Fibroblast of skin of scalp (primary cell): ENCODE measurements around the gene MGP.
A peak's percentile ranks its signal among the peaks of the same experiment; 100 is the strongest.

Experiments used
- DNase-seq: peaks from one replicate; pipeline ENCODE4 v3.0.0-alpha.2; 2013

MGP gene

DNA sequence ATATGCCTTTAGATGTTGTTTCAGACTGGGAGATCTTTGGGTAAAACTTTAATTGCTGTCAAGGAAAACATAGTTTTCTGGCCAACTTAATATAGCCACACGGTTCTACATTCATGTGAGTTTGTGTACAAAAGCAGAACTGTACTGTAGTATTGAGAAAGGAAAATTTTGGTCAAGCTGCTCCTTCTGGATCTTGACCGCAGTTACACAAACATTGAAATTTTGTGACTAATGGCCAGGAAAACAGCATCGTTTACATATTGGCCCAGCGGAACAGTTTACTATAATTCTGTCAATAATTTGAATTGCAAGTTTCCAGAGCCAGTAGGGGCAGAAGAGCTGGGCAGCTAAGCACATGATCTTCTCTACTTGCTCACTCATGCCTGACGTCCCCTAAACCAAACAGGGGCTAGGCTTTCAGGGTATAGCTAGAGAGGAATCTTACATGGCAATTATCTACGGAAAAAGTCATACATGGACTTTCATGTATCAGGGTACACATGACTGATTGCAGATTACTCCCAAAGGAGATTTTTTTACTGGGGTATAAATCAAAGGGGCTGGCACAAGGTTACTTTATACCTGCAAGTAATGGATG is 31.0 kb downstream of the MGP start:
- no peak for DNase-seq

DNA sequence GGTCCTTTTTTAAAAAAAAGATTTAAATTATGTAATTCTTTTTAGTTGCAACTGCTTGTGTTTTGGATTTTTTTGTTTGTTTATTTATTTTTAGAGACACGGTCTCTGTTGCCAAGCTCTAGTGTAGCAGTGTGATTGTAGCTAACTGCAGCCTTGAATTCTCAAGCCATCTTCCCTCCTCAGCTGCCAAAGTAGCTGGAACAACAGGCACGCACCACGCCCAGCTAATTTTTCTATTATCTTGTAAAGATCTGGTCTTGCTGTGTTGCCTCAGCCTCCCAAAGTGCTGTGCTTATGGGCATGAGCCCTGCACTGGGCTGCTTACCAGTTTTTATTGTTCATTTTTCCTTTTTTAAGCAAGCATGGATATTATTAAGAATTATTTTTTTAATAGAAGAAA is 31.7 kb downstream of the MGP start:
- no peak for DNase-seq

- DNase-seq, result no peak
These were observed 32.8 kb downstream of the MGP start for GRCh38 chr12:14852880-14853279.

DNA sequence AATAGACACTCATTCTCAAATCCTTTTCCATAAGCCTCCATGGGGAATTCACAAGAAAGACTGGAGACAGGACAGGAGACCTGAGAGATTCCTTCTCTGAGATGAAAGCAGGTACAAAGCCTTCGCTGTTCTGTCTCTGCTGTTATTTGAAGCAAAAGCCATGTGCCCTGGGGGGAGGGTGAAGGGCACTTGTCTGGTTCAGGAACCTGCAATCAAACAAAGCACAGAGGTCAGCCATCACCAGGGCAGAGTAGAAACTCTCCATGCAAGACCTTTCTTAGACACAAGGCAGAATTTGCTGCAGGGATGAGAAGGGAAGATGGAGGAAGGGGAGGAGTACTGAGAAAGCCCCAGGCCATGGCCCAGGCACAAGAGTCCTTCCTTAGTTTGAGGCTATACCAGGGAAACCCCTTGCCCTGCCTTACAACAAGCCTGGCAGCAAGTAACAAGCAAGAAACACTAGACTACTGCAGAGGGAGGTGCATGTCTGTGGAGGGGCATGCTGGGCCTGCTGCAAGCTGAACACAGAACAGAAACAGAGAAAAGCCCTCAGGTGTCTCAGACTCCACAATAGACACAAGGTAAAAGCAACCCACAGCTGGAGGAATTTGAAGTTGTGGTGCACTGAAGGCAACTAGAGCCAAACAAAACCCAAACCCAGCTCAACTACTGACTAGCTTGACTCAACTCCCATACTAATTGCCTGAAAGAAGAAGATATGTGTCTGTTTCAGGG is 34.6 kb downstream of the MGP start:
- DNase-seq, result no peak

DNA sequence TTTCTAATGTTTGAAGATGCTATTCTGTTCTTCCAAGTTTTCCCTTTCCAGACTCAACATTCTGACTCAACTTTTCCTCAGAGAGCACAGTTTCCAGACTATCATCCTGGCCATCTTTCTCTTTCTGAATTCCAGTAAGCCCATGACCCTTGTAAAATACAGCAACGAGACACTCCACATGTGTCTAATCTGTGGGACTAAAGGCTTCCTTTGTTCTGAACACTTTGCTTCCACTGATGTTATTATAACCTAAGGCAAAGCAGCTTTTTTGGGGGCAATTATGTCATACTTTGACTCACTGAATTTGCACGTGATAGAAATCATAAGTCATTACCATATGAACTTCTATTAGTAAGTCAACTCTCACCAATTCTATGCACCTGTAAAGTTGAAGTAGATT is 36.0 kb downstream of the MGP start:
- DNase-seq, result no peak

- no peak for DNase-seq
These were observed 38.6 kb downstream of the MGP start for GRCh38 chr12:14846876-14847580.

DNA sequence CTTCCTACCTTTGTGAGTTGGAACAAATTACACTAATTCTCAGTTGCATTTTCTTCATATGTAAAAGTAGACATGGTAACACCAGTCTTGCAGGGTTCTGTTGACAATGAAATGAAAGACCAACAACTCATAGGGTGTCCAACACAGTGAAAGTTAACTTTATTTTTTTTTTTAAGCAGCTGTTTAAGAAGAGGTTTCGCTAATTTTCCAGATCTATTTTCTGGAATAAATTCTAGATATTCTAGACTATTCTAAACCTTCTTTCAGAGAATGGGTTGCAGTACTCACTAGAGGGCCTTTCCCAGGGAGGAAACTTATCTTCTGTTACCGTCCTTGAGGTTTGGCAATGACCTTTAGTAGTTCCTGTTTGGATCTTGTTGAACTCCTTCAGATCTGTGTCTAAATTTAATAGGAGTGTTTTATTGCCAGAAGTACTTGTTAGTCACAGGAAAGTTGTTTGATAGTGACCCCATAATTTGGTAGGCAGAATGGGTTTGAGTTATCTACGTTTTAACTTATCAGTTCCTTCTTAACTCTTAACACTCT is 39.5 kb downstream of the MGP start:
- no peak for DNase-seq

DNA sequence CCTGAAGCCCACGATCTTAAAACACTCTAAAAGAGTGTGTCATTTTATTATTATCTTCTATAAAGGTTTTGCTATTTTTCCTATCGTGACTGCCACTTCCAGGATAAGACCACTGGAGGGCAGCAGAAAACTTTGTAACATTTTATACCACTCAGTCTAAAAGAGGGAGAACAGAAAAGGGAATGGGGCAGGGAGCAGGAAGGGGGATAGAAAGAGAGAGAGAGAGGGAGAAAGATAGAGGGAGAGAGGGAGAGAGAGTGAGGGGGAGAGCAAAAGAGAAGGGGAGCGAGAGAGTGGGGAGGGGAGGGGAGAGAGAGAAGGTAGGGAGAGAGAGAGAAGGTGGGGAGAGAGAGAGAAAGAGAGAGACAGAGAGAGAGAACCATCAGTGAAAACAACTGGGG is 40.3 kb downstream of the MGP start:
- peak; percentile 71 for DNase-seq

- no peak for DNase-seq
These were observed 41.3 kb downstream of the MGP start for GRCh38 chr12:14844401-14844800.

DNA sequence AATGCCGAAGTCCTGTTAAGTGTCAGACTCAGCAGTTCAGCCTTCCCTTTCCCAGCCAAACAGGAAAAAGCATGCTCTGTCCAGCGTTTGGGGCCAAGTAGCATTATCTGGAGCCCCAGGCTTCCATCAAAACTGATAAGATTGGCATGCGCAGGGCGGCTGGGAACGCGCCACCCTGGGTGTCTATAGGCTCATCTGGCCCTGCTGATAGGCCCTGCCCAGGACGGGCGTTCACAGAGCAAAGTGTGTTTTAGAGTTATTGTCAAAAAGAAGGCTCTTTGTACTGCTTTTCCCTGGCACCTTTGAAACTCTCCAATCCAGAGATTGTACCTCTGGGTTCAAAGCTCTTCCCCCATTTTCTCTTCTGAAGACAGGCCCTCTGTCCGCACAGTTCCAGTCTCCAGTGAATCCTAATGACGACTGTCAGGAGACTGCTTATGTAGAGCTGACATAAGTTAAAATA is 42.2 kb downstream of the MGP start, which contains the start of gene ART4:
Gene ART4, minus strand, starts transcription at position 102 of the 463 bp plus-strand sequence. CDS start 413 bp downstream, outside the sequence.
- no peak for DNase-seq

DNA sequence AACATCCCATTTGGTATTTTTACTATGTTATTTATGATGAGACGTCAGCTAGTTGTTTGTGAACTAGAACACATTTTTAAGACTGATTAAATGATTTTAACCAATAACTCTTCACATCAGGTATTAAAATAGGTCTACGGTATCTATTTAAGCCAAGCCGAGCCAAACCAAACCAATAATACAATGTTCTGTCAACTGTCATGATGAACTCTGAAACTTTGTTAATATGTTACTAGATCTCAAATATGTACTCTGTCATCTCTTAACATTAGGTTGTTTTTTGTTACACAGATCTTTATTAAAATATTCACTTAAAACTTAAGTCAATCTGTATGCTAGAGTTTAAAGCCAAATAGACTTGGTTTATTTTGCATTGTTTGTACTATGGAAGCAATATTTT is 43.3 kb downstream of the MGP start:
- no peak for DNase-seq

DNA sequence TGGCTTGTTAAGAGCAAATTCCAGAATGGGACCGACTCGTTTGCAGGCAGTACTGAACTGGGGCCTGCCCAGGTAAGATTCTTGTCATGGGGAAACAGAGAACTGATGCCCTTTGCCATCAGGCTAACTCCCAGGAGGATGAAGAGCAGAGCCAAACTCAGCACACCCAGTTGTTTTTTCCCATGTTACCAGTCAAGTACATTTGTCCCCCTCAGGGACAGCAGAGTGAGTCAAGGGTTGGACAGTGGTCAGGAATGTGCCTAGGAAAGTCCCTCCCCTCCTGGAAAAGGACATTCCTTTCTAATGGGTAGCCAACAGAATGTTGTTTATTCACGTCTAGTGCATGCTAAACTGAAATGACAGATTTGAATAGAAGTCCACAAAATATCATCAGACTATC is 43.9 kb downstream of the MGP start:
- peak; percentile 89 for DNase-seq

- DNase-seq, result no peak
These were observed 45.0 kb downstream of the MGP start for GRCh38 chr12:14840616-14841015.

GRCh38 chr12:14839262-14839661 is 46.4 kb downstream of the MGP start:
- no peak for DNase-seq

DNA sequence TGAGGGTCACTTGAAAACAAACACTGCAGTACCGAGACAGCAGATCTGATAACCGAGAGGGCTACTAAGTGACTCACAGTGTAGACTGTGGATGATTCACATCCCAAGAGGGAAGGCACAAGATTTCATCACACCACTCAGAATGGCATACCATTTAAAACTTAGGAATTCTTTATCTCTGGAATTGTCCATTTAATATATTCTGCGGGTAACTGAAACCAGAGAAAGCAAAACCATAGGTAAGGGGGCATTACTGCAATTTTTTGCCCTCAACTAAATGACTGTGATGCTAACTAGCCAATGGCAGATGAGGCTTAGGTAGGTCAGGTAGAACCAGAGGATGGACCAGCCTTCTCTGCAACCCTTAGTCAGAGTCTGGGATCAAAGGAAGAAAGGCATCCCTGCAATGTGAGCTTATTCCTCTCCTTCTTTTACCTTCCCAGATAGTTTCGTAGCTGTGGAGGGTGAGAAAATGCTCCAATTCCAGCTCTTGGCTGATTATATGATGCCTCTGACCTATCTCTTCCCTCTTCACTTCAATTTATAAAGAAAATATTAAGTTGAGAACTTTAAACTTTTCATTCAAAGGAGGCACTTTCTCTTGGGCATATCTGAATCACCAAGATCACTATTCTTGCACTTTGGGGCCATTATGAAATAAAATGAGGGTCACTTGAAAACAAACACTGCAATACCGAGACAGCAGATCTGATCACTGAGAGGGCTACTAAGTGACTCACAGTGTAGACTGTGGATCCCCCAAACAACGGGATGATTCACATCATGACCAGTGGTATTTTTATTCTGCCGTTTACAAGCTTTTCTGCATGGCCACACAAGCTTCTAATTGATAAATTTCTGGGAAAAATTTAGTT is 49.1 kb downstream of the MGP start:
- DNase-seq, result peak; percentile 84

DNA sequence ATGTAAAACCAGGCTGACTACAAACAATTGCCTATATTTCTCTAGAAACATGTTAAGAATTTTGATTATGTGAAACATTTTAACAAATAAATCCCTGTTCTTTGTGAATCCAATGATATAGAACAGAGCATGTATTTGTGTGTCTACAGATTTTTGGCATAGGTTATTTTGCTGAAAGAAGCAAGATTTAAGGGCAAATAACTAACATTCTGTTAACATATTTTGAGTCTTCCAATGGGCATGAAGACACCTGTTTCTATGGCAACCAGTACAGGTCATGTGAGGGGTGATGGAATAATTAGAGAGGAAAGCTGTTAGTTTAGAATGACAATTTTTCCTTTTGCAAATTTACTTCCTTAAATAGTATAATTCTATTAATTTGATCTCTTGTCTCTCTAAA is 51.1 kb downstream of the MGP start:
- no peak for DNase-seq

DNA sequence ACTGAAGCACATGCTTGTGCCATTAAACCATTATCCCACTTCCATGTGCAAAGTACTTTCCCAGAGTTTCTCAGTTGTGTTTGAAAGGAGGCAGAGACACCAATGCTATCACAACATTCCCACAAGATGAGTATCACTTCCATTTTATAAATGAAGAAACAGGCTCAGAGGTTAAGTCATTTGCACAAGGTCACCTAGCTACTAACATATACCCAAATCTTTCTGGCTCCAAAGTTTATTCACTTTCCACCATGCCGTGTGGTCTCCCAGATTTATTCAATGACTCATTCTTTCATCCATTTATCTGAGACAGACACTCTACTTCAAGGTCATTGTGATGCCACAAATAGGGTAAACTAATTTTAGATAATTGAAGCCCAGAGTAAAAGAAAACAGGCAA is 51.7 kb downstream of the MGP start:
- no peak for DNase-seq

- no peak for DNase-seq
These were observed 52.3 kb downstream of the MGP start for GRCh38 chr12:14833336-14833735.
